ENCODE measurements around the gene SELENOP.
"Not testable (repeated sequence)": the region's sequence is repeated elsewhere in the genome, so short reads cannot be mapped to it uniquely, and the experiment has no call there.

GRCh38 chr5:42816546-42816945 lies 4.9 kb upstream of the SELENOP start:
- TF ChIP-seq, protein P1, sequence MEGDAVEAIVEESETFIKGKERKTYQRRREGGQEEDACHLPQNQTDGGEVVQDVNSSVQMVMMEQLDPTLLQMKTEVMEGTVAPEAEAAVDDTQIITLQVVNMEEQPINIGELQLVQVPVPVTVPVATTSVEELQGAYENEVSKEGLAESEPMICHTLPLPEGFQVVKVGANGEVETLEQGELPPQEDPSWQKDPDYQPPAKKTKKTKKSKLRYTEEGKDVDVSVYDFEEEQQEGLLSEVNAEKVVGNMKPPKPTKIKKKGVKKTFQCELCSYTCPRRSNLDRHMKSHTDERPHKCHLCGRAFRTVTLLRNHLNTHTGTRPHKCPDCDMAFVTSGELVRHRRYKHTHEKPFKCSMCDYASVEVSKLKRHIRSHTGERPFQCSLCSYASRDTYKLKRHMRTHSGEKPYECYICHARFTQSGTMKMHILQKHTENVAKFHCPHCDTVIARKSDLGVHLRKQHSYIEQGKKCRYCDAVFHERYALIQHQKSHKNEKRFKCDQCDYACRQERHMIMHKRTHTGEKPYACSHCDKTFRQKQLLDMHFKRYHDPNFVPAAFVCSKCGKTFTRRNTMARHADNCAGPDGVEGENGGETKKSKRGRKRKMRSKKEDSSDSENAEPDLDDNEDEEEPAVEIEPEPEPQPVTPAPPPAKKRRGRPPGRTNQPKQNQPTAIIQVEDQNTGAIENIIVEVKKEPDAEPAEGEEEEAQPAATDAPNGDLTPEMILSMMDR (IDR thresholded peaks at IDR 0.05; ENCODE audit: poor library complexity, severe bottlenecking): not testable (repeated sequence)
- TF ChIP-seq POLR2AphosphoS5 (IDR thresholded peaks at IDR 0.05); REST (IDR thresholded peaks at IDR 0.05; ENCODE audit: borderline replicate concordance); RAD21 (conservative IDR thresholded peaks at IDR 0.05): not testable (repeated sequence)

All from neural cell (in vitro differentiated cells).